ENCODE measurements around the gene CTNNBL1.

CTNNBL1 gene

GRCh38 chr20:37921341-37921929, 227.6 kb downstream of the CTNNBL1 start:
- TF ChIP-seq CTCF (IDR thresholded peaks at IDR 0.05; ENCODE audit: low read depth, low read length, missing control alignments), result no peak
- in situ Hi-C loops (cut with HindIII; ENCODE audit: low sequenced_read_pairs), result no loop called here
- H3K4me3 ChIP-seq (ENCODE audit: low read depth, low read length), result no peak overlapping the region
- no peak for DNase-seq (ENCODE audit: low read depth)
